ENCODE measurements around the gene ADAP2. TPM values are rescaled to one million over a fixed set of nuclear protein-coding genes. Genes with fewer than 3 reads are reported as not detected.
"Not testable (repeated sequence)": the region's sequence is repeated elsewhere in the genome, so short reads cannot be mapped to it uniquely, and the experiment has no call there.

Gene ADAP2
- total RNA-seq, 2 experiments from 2014 or later = 0.89 to 1.6 TPM

GRCh38 chr17:30942308-30943079, 20.7 kb downstream of the ADAP2 start:
- H3K27me3 Mint-ChIP-seq = no peaks in the 10 kb centered on the region
- H3K4me3 Mint-ChIP-seq = no peak overlapping the region
- ATAC-seq (no peak), DNase-seq (no peak)
- CTCF ChIA-PET = no interaction called here
- no peaks in the 10 kb centered on the region for H3K9me3 Mint-ChIP-seq (ENCODE audit: low read depth)
- no peak overlapping the region for H3K27ac Mint-ChIP-seq
- peaks cover 14% of the 10 kb centered on the region for H3K4me1 Mint-ChIP-seq
- peaks cover 2% of the 10 kb centered on the region for H3K36me3 Mint-ChIP-seq

- no peak for DNase-seq
- Mint-ChIP-seq H3K4me1 (peaks cover under 1% of the 10 kb centered on the region), H3K27me3 (no peaks in the 10 kb centered on the region), H3K36me3 (no peaks in the 10 kb centered on the region), H3K9me3 (ENCODE audit: low read depth) (no peaks in the 10 kb centered on the region), H3K27ac (no peak overlapping the region), H3K4me3 (no peak overlapping the region)
- no peak for ATAC-seq
- CTCF ChIA-PET = no interaction called here
These were observed 26.1 kb downstream of the ADAP2 start for GRCh38 chr17:30947796-30948195.

GRCh38 chr17:30950189-30950588, 28.4 kb downstream of the ADAP2 start:
- no peaks in the 10 kb centered on the region for H3K9me3 Mint-ChIP-seq (ENCODE audit: low read depth)

GRCh38 chr17:30950669-30951399, 29.1 kb downstream of the ADAP2 start:
- Mint-ChIP-seq H3K9me3 (ENCODE audit: low read depth) (no peaks in the 10 kb centered on the region), H3K4me3 (no peak overlapping the region), H3K4me1 (no peaks in the 10 kb centered on the region), H3K36me3 (no peaks in the 10 kb centered on the region), H3K27ac (no peak overlapping the region), H3K27me3 (no peaks in the 10 kb centered on the region)
- CTCF ChIA-PET = no interaction called here
- ATAC-seq (no peak), DNase-seq (no peak)

More at GRCh38 chr17:30950189-30950588, 28.4 kb downstream of the ADAP2 start:
- no peak for ATAC-seq
- Mint-ChIP-seq H3K36me3 (no peaks in the 10 kb centered on the region), H3K4me1 (no peaks in the 10 kb centered on the region), H3K27ac (no peak overlapping the region), H3K27me3 (no peaks in the 10 kb centered on the region), H3K4me3 (no peak overlapping the region)
- no peak for DNase-seq
- CTCF ChIA-PET = no interaction called here

- no peak overlapping the region for H3K27ac Mint-ChIP-seq
- no peaks in the 10 kb centered on the region for H3K36me3 Mint-ChIP-seq
- H3K9me3 Mint-ChIP-seq (ENCODE audit: low read depth) = no peaks in the 10 kb centered on the region
- H3K27me3 Mint-ChIP-seq = peaks cover 7% of the 10 kb centered on the region
- CTCF ChIA-PET = interaction anchor here (0.7 to 0.8 kb wide), 2 partner anchors 13 to 23 kb away, joined by 3 read pairs; no protein-coding TSS in a partner anchor
- H3K4me1 Mint-ChIP-seq = no peaks in the 10 kb centered on the region
- H3K4me3 Mint-ChIP-seq = no peak overlapping the region
- no peak for ATAC-seq
- no peak for DNase-seq
These were observed 31.1 kb downstream of the ADAP2 start for GRCh38 chr17:30952638-30953393.

GRCh38 chr17:30954046-30954830, 32.5 kb downstream of the ADAP2 start:
- Mint-ChIP-seq H3K4me3 (no peak overlapping the region), H3K36me3 (no peaks in the 10 kb centered on the region), H3K9me3 (ENCODE audit: low read depth) (no peaks in the 10 kb centered on the region), H3K4me1 (no peaks in the 10 kb centered on the region), H3K27ac (no peak overlapping the region), H3K27me3 (peaks cover 18% of the 10 kb centered on the region)
- ATAC-seq (no peak), DNase-seq (no peak)
- CTCF ChIA-PET = no interaction called here

- peaks cover 6% of the 10 kb centered on the region for H3K4me1 Mint-ChIP-seq
- no peak overlapping the region for H3K27ac Mint-ChIP-seq
- peaks cover 19% of the 10 kb centered on the region for H3K27me3 Mint-ChIP-seq
- DNase-seq (no peak), ATAC-seq (no peak)
- no peak overlapping the region for H3K4me3 Mint-ChIP-seq
- CTCF ChIA-PET = no interaction called here
- no peaks in the 10 kb centered on the region for H3K36me3 Mint-ChIP-seq
- H3K9me3 Mint-ChIP-seq (ENCODE audit: low read depth) = no peaks in the 10 kb centered on the region
These were observed 35.1 kb downstream of the ADAP2 start for GRCh38 chr17:30956764-30957374.

GRCh38 chr17:30957741-30958140, 36.0 kb downstream of the ADAP2 start:
- no peak for DNase-seq
- CTCF ChIA-PET = no interaction called here
- no peak overlapping the region for H3K4me3 Mint-ChIP-seq
- no peaks in the 10 kb centered on the region for H3K36me3 Mint-ChIP-seq
- peaks cover 8% of the 10 kb centered on the region for H3K4me1 Mint-ChIP-seq
- H3K27me3 Mint-ChIP-seq = peaks cover 19% of the 10 kb centered on the region
- ATAC-seq = no peak
- no peak overlapping the region for H3K27ac Mint-ChIP-seq
- H3K9me3 Mint-ChIP-seq (ENCODE audit: low read depth) = no peaks in the 10 kb centered on the region

- no peak for ATAC-seq
- H3K27ac Mint-ChIP-seq = no peak overlapping the region
- CTCF ChIA-PET = no interaction called here
- no peak for DNase-seq
- no peak overlapping the region for H3K4me3 Mint-ChIP-seq
- H3K9me3 Mint-ChIP-seq (ENCODE audit: low read depth) = no peaks in the 10 kb centered on the region
- H3K27me3 Mint-ChIP-seq = peaks cover 19% of the 10 kb centered on the region
- H3K36me3 Mint-ChIP-seq = no peaks in the 10 kb centered on the region
- H3K4me1 Mint-ChIP-seq = peaks cover 8% of the 10 kb centered on the region
These were observed 36.4 kb downstream of the ADAP2 start for GRCh38 chr17:30958187-30958586.

GRCh38 chr17:30961209-30962188, 39.8 kb downstream of the ADAP2 start:
- Mint-ChIP-seq H3K27ac (no peak overlapping the region), H3K27me3 (peaks cover 16% of the 10 kb centered on the region), H3K4me3 (no peak overlapping the region), H3K4me1 (peaks cover 8% of the 10 kb centered on the region), H3K36me3 (no peaks in the 10 kb centered on the region), H3K9me3 (ENCODE audit: low read depth) (no peaks in the 10 kb centered on the region)
- CTCF ChIA-PET = interaction anchor here (0.6 kb wide), 1 partner anchor 519 kb away, joined by 3 read pairs; no protein-coding TSS in a partner anchor
- DNase-seq = no peak
- ATAC-seq = no peak

- not testable (repeated sequence) for ATAC-seq
These were observed 42.6 kb downstream of the ADAP2 start for GRCh38 chr17:30964312-30964711.

GRCh38 chr17:30964876-30965275, 43.1 kb downstream of the ADAP2 start:
- no peak overlapping the region for H3K4me3 Mint-ChIP-seq
- no peak for ATAC-seq
- H3K36me3 Mint-ChIP-seq = no peaks in the 10 kb centered on the region
- no peak overlapping the region for H3K27ac Mint-ChIP-seq
- DNase-seq = no peak
- peaks cover 22% of the 10 kb centered on the region for H3K4me1 Mint-ChIP-seq
- no peaks in the 10 kb centered on the region for H3K9me3 Mint-ChIP-seq (ENCODE audit: low read depth)
- CTCF ChIA-PET = no interaction called here
- H3K27me3 Mint-ChIP-seq = peaks cover 6% of the 10 kb centered on the region

More at GRCh38 chr17:30964312-30964711, 42.6 kb downstream of the ADAP2 start:
- DNase-seq; H3K4me3 Mint-ChIP-seq; H3K27me3 Mint-ChIP-seq; H3K36me3 Mint-ChIP-seq; H3K9me3 Mint-ChIP-seq (ENCODE audit: low read depth); H3K27ac Mint-ChIP-seq: not testable (repeated sequence)
- H3K4me1 Mint-ChIP-seq = peaks cover 19% of the 10 kb centered on the region
- CTCF ChIA-PET = interaction anchor here (0.7 kb wide), 1 partner anchor 127 kb away, joined by 3 read pairs; no protein-coding TSS in a partner anchor
